LNCaP clone FGC (cell line): ENCODE results near the gene CEP290.

ENCODE experiments used
- DNase-seq: peaks from one replicate; pipeline ENCODE4 v3.0.0-alpha.2; 2011; ENCODE audit warnings: low read depth
- H3K4me3 ChIP-seq: 2 replicates; pipeline ENCODE4 v1.5.1; 2011; ENCODE audit warnings: mild to moderate bottlenecking, low read depth, low read length, control low read depth
- CTCF ChIP-seq: IDR thresholded peaks from 2 replicates; pipeline ENCODE4 v1.5.1; 2012; ENCODE audit warnings: mild to moderate bottlenecking; ENCODE audit not compliant: control insufficient read depth, insufficient read depth; ENCODE audit errors: extremely low read depth

Gene CEP290

GRCh38 chr12:88141774-88142609 is at the start of gene CEP290, which contains the start of gene TMTC3:
TSS of gene CEP290 (minus strand) at chr12:88142088. CDS start at chr12:88141307, 781 bp downstream.
TSS of gene TMTC3 (plus strand) at chr12:88142307. CDS start at chr12:88148316, 6,009 bp downstream.
- no peak for TF ChIP-seq CTCF
- DNase-seq = peak; percentile 99
- H3K4me3 ChIP-seq = peak within 1 kb of the TSS; percentile 96

GRCh38 chr12:88188180-88188579 is 46.3 kb upstream of the CEP290 start:
- no peak for DNase-seq
- no peak overlapping the region for H3K4me3 ChIP-seq
- TF ChIP-seq CTCF = no peak

- no peak for DNase-seq
- no peak for TF ChIP-seq CTCF
- no peak overlapping the region for H3K4me3 ChIP-seq
Observed at GRCh38 chr12:88187571-88187970, 45.7 kb upstream of the CEP290 start.

- no peak overlapping the region for H3K4me3 ChIP-seq
- no peak for TF ChIP-seq CTCF
- peak; percentile 99 for DNase-seq
Observed at GRCh38 chr12:88185988-88186387, 44.1 kb upstream of the CEP290 start.

- no peak for TF ChIP-seq CTCF
- no peak overlapping the region for H3K4me3 ChIP-seq
- no peak for DNase-seq
Observed at GRCh38 chr12:88185279-88185678, 43.4 kb upstream of the CEP290 start.

- DNase-seq = no peak
- no peak for TF ChIP-seq CTCF
- H3K4me3 ChIP-seq = no peak overlapping the region
Observed at GRCh38 chr12:88184196-88184595, 42.3 kb upstream of the CEP290 start.
